ENCODE measurements around the gene CHFR.
"Not testable (repeated sequence)": the region's sequence is repeated elsewhere in the genome, so short reads cannot be mapped to it uniquely, and the experiment has no call there.

CHFR gene

GRCh38 chr12:132873724-132874123, 13.7 kb downstream of the CHFR start:
- TF ChIP-seq ZFX (IDR thresholded peaks at IDR 0.05), result no peak
- no peak for TF ChIP-seq CTCF (conservative IDR thresholded peaks at IDR 0.05)

GRCh38 chr12:132872975-132873421, 14.4 kb downstream of the CHFR start:
- TF ChIP-seq CTCF (conservative IDR thresholded peaks at IDR 0.05), result no peak
- no peak overlapping the region for H3K27ac ChIP-seq

More at GRCh38 chr12:132873724-132874123, 13.7 kb downstream of the CHFR start:
- no peak overlapping the region for H3K27ac ChIP-seq

- H3K27ac ChIP-seq, result no peak overlapping the region
- TF ChIP-seq CTCF (conservative IDR thresholded peaks at IDR 0.05) (no peak), ZFX (IDR thresholded peaks at IDR 0.05) (no peak)
These were observed 15.1 kb downstream of the CHFR start for GRCh38 chr12:132872073-132872855.

GRCh38 chr12:132869551-132869950, 17.9 kb downstream of the CHFR start:
- no peak overlapping the region for H3K27ac ChIP-seq
- TF ChIP-seq CTCF (conservative IDR thresholded peaks at IDR 0.05), result no peak
- TF ChIP-seq ZFX (IDR thresholded peaks at IDR 0.05), result no peak

DNA sequence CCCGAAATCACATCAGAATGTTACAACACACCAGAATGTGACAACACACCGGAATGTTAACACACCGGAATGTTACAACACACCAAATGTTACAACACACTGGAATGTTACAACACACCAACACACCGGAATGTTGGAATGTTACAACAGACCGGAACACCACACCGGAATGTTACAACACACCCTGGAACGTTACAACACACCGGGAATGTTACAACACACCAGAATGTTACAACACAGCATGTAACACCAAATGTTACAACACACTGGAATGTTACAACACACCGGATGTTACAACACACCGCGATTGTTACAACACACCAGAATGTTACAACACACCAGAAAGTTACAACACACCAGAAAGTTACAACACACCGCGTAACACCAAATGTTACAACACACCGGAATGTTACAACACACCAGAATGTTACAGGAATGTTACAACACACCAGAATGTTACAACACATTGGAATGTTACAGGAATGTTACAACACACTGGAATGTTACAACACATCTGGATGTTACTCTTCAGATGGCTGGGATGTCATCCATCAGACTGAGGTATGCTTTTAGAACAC, 21.1 kb downstream of the CHFR start:
- H3K27ac ChIP-seq, result no peak overlapping the region
- TF ChIP-seq ZFX (IDR thresholded peaks at IDR 0.05) (no peak), CTCF (conservative IDR thresholded peaks at IDR 0.05) (no peak)

- TF ChIP-seq CTCF (conservative IDR thresholded peaks at IDR 0.05), result no peak
- no peak for TF ChIP-seq ZFX (IDR thresholded peaks at IDR 0.05)
- no peak overlapping the region for H3K27ac ChIP-seq
These were observed 25.8 kb downstream of the CHFR start for GRCh38 chr12:132861558-132861957.

GRCh38 chr12:132858718-132859266, 28.6 kb downstream of the CHFR start:
- no peak for TF ChIP-seq CTCF (conservative IDR thresholded peaks at IDR 0.05)
- TF ChIP-seq ZFX (IDR thresholded peaks at IDR 0.05), result no peak
- no peak overlapping the region for H3K27ac ChIP-seq

GRCh38 chr12:132857019-132857418, 30.4 kb downstream of the CHFR start:
- H3K27ac ChIP-seq, result not testable (repeated sequence)

Measured in C4-2B (cell line).